OCI-LY3 (cell line): ENCODE data around the gene USP10.

ENCODE experiments used
- H2AFZ ChIP-seq: fragments of 200-600, 300-600 bp; shearing (Covaris generic); 2 replicates; pipeline ENCODE4 v1.6.0; 2014; ENCODE audit warnings: antibody characterized with exemption, low read depth, low read length
- H3K27ac ChIP-seq: fragments of 200-600, 300-600 bp; sonication (generic); 2 replicates; pipeline ENCODE4 v1.5.1; 2014; ENCODE audit warnings: mild to moderate bottlenecking, low read length, moderate library complexity, mixed read lengths
- H3K27me3 ChIP-seq: fragments of 200-600, 300-600 bp; sonication (generic); 2 replicates; pipeline ENCODE4 v1.6.1; 2014; ENCODE audit warnings: low read depth, low read length, mixed read lengths
- H3K36me3 ChIP-seq: fragments of 200-600, 300-600 bp; sonication (generic); replicated peaks from 2 replicates; pipeline ENCODE3; 2014; ENCODE audit warnings: low read depth, low read length, mixed read lengths
- H3K4me1 ChIP-seq: fragments of 300-600, 200-600 bp; sonication (generic); 2 replicates; pipeline ENCODE4 v1.6.1; 2014; ENCODE audit warnings: low read length, mixed read lengths
- H3K4me2 ChIP-seq: fragments of 200-600, 300-600 bp; sonication (generic); 2 replicates; pipeline ENCODE4 v1.6.1; 2014; ENCODE audit warnings: low read length, mixed read lengths
- H3K4me3 ChIP-seq: fragments of 300-600, 200-600 bp; sonication (generic); 2 replicates; pipeline ENCODE4 v1.5.1; 2014; ENCODE audit warnings: antibody characterized with exemption, mild to moderate bottlenecking, low read length, moderate library complexity
- H3K79me2 ChIP-seq: fragments of 300-600, 200-600 bp; shearing (Covaris generic); 2 replicates; pipeline ENCODE4 v1.6.1; 2014; ENCODE audit warnings: mild to moderate bottlenecking, low read length, mixed read lengths
- H3K9ac ChIP-seq: fragments of 300-600, 200-600 bp; shearing (Covaris generic); 2 replicates; pipeline ENCODE4 v1.6.0; 2014; ENCODE audit warnings: mild to moderate bottlenecking, low read length, moderate library complexity
- H3K9me3 ChIP-seq: fragments of 200-600, 300-600 bp; shearing (Covaris generic); 2 replicates; pipeline ENCODE4 v1.6.1; 2014; ENCODE audit warnings: low read length, mixed read lengths; ENCODE audit not compliant: insufficient read depth
- H4K20me1 ChIP-seq: fragments of 200-600, 300-600 bp; sonication (generic); 2 replicates; pipeline ENCODE4 v1.6.1; 2016; ENCODE audit warnings: low read length, mixed read lengths; ENCODE audit not compliant: insufficient read depth
- EZH2phosphoT487 ChIP-seq: fragments of 200-600 bp; shearing (Covaris generic); IDR thresholded peaks from 2 replicates; pipeline ENCODE4 v1.6.1; 2018; ENCODE audit warnings: antibody characterized with exemption, mixed run types, low read depth
- TF ChIP-seq, protein P1 (sequence below): fragments of 200-600, 300-600 bp; sonication (generic); IDR thresholded peaks from 2 replicates; pipeline ENCODE4 v1.5.1; 2014; ENCODE audit warnings: antibody characterized with exemption, low read length, low read depth

Gene USP10

DNA sequence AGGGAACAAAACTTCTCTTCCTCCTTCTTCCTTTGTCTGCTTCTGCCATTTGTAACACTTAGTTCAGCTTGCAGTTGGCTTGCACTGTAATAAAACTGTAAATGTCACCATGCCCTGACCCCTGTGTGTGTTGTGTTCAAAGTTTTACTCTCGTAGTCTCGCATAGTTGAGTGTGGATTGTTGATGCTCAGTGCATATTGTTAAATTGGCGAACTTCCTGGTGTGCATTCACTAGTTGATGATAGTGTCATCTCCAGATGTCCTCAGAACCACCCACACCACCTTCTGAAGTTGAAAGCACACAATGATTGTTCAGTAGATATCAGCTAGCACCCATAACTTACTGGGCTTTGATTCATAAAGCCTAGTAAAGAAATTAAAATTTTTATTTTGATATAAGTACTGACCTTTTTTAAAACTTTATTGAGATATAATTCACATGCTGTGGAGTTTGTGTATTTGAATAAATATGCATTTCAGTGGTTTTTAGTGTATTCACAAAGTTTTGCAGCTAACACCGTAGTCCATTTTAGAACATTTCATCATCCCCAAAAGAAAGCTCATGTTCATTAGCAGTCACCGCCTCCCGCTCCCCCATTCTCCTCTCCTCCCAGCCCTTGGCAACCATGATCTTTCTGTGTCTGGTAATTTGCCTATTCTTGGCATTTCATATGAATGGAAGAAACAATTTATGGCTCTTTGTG lies 25.0 kb downstream of the USP10 start:
- H3K4me1 ChIP-seq, result peaks cover 48% of the 10 kb centered on the region
- no peaks in the 10 kb centered on the region for H3K9me3 ChIP-seq
- TF ChIP-seq EZH2phosphoT487, result no peak
- TF ChIP-seq, protein P1, sequence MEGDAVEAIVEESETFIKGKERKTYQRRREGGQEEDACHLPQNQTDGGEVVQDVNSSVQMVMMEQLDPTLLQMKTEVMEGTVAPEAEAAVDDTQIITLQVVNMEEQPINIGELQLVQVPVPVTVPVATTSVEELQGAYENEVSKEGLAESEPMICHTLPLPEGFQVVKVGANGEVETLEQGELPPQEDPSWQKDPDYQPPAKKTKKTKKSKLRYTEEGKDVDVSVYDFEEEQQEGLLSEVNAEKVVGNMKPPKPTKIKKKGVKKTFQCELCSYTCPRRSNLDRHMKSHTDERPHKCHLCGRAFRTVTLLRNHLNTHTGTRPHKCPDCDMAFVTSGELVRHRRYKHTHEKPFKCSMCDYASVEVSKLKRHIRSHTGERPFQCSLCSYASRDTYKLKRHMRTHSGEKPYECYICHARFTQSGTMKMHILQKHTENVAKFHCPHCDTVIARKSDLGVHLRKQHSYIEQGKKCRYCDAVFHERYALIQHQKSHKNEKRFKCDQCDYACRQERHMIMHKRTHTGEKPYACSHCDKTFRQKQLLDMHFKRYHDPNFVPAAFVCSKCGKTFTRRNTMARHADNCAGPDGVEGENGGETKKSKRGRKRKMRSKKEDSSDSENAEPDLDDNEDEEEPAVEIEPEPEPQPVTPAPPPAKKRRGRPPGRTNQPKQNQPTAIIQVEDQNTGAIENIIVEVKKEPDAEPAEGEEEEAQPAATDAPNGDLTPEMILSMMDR, result no peak
- H4K20me1 ChIP-seq, result peaks cover 94% of the 10 kb centered on the region
- no peaks in the 10 kb centered on the region for H3K27me3 ChIP-seq
- H3K9ac ChIP-seq, result no peak overlapping the region
- H3K36me3 ChIP-seq, result peaks cover 11% of the 10 kb centered on the region
- no peak overlapping the region for H3K27ac ChIP-seq
- H3K79me2 ChIP-seq, result peaks cover 100% of the 10 kb centered on the region
- H2AFZ ChIP-seq, result no peak overlapping the region
- H3K4me3 ChIP-seq, result no peak overlapping the region
- no peak overlapping the region for H3K4me2 ChIP-seq

- Histone ChIP-seq H3K4me2 (peak overlapping the region; percentile 99), H3K36me3 (peaks cover 5% of the 10 kb centered on the region), H2AFZ (no peak overlapping the region), H3K4me1 (peaks cover 54% of the 10 kb centered on the region), H3K4me3 (peak overlapping the region; percentile 74), H3K79me2 (peaks cover 99% of the 10 kb centered on the region), H3K9ac (no peak overlapping the region), H3K9me3 (no peaks in the 10 kb centered on the region), H3K27ac (no peak overlapping the region), H4K20me1 (peaks cover 92% of the 10 kb centered on the region), H3K27me3 (no peaks in the 10 kb centered on the region)
- no peak for TF ChIP-seq EZH2phosphoT487
- TF ChIP-seq, protein P1, result no peak
Observed at GRCh38 chr16:84725481-84726078, 25.8 kb downstream of the USP10 start.

GRCh38 chr16:84726079-84726668 lies 26.4 kb downstream of the USP10 start:
- Histone ChIP-seq H3K79me2 (peaks cover 99% of the 10 kb centered on the region), H3K27me3 (no peaks in the 10 kb centered on the region), H4K20me1 (peaks cover 92% of the 10 kb centered on the region), H3K9ac (peak overlapping the region; percentile 57), H3K36me3 (peaks cover 5% of the 10 kb centered on the region), H2AFZ (no peak overlapping the region), H3K4me2 (peak overlapping the region; percentile 99), H3K4me1 (peaks cover 60% of the 10 kb centered on the region), H3K9me3 (no peaks in the 10 kb centered on the region), H3K4me3 (peak overlapping the region; percentile 74), H3K27ac (peak overlapping the region; percentile 60)
- TF ChIP-seq, protein P1, result peak; percentile 98
- no peak for TF ChIP-seq EZH2phosphoT487
